ENCODE results near the gene HSD17B14. TPM values are rescaled to one million over a fixed set of nuclear protein-coding genes. Genes with fewer than 3 reads are reported as not detected.

The HSD17B14 gene
- total and polyA plus RNA-seq, 2 experiments from 2014 or later: 8.4 to 11.7 TPM

DNA sequence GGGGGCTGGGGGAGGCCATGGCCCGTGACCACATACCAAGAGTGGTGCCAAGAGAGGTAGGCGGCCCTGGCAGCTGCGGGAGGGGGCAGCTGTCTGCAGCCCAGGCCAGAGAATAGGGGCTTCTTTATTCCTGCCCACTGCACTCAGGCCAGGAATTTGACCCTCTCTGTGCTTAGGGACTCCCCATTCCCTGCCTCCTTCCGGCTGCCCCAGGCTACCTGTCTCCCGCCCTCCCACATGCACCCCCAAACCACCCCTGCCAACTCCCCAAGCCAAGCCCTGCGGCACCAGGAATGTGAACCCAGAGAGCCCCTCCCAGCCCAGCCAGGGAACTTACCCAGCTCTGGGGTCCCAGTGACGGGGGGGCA is 31.4 kb upstream of the HSD17B14 start:
- peak overlapping the region; percentile 99 for H2AFZ ChIP-seq

More for the DNA sequence above, 31.4 kb upstream of the HSD17B14 start:
- peaks cover 4% of the 10 kb centered on the region; the same call in 1 of the 3 replicates for H3K9me3 Mint-ChIP-seq
- Histone ChIP-seq H3K4me2 (peak overlapping the region; percentile 78), H3F3A (replicated peaks; ENCODE audit: low read depth) (peaks cover 7% of the 10 kb centered on the region), H3K27me3 (ENCODE audit: insufficient read depth) (no peaks in the 10 kb centered on the region), H3K4me3 (peak overlapping the region; percentile 38; the same call in 1 of the 2 replicates), H3K9me2 (ENCODE audit: insufficient read depth) (no peaks in the 10 kb centered on the region), H3K4me1 (ENCODE audit: insufficient read depth) (peaks cover 8% of the 10 kb centered on the region; the same call in 1 of the 2 replicates), H4K20me1 (replicated peaks; ENCODE audit: insufficient read depth) (no peaks in the 10 kb centered on the region), H3K79me2 (replicated peaks; ENCODE audit: insufficient read depth) (no peaks in the 10 kb centered on the region; the same call in 1 of the 2 replicates), H3K27ac (ENCODE audit: low read depth) (no peak overlapping the region), H3K36me3 (ENCODE audit: insufficient read depth) (no peaks in the 10 kb centered on the region)
- peaks cover 21% of the 10 kb centered on the region for H3K4me1 Mint-ChIP-seq
- TF ChIP-seq POLR2AphosphoS5 (IDR thresholded peaks at IDR 0.05; ENCODE audit: low read depth) (no peak), ZNF331 (CRISPR knock-in tag; IDR thresholded peaks at IDR 0.05; ENCODE audit: low read depth) (no peak), CTCF (conservative IDR thresholded peaks at IDR 0.05; ENCODE audit: low read depth in 2 of 2) (no peak), ETS1 (IDR thresholded peaks at IDR 0.05) (no peak), JUNB (IDR thresholded peaks at IDR 0.05; ENCODE audit: unreplicated experiment) (no peak), REST (IDR thresholded peaks at IDR 0.05; ENCODE audit: unreplicated experiment) (no peak), EZH2 (IDR thresholded peaks at IDR 0.05; ENCODE audit: low read depth, unreplicated experiment) (no peak), CREB1 (CRISPR knock-in tag; IDR thresholded peaks at IDR 0.05; ENCODE audit: low read depth) (no peak)
- H3K36me3 Mint-ChIP-seq (ENCODE audit: low read depth): peaks cover 13% of the 10 kb centered on the region
- peaks cover 9% of the 10 kb centered on the region for H3K27me3 Mint-ChIP-seq (ENCODE audit: insufficient read depth, low read depth, poor library complexity)
- peak overlapping the region; percentile 58; the same call in 2 of the 3 replicates for H3K4me3 Mint-ChIP-seq
- H3K27ac Mint-ChIP-seq: no peak overlapping the region
- ATAC-seq (no peak; the same call in 2 of the 3 replicates), DNase-seq (ENCODE audit: low spot score) (no peak)
